MM.1S (cell line): ENCODE measurements around the gene SEPTIN10.

ENCODE experiments used
- CTCF ChIP-seq: fragments of 300-600 bp; sonication (generic); IDR thresholded peaks from 2 replicates; pipeline ENCODE4 v1.5.1; 2016; ENCODE audit warnings: antibody characterized with exemption, low read length, mixed read lengths
- EZH2 ChIP-seq: fragments of 300-600 bp; sonication (generic); optimal IDR thresholded peaks from 2 replicates; pipeline ENCODE3; 2017; ENCODE audit warnings: low read depth, mild to moderate bottlenecking, antibody characterized with exemption, low read length, mixed read lengths

GRCh38 chr2:109498906-109499305 is 114.9 kb downstream of the SEPTIN10 start:
- TF ChIP-seq CTCF (no peak), EZH2 (no peak)
